GM12878 (cell line): ENCODE data around the gene MAPT.

Experiments used
- E4F1 ChIP-seq: fragments of 450-650 bp; IDR thresholded peaks from 2 replicates; pipeline ENCODE4 v1.6.1; 2018; ENCODE audit warnings: borderline replicate concordance, mild to moderate bottlenecking; ENCODE audit not compliant: partially characterized antibody
- EGR1 ChIP-seq, 2 experiments: IDR thresholded peaks; 1 replicate in 1 of 2; 2 replicates in 1 of 2; pipeline ENCODE4 v1.6.1; 2011 to 2012; ENCODE audit warnings: low read depth in 2 of 2, low read length in 2 of 2, borderline replicate concordance in 1 of 2, mild to moderate bottlenecking in 1 of 2, moderate library complexity in 1 of 2
- ELK1 ChIP-seq: IDR thresholded peaks from 2 replicates; pipeline ENCODE4 v1.6.1; 2012; ENCODE audit warnings: low read depth, low read length, improper control_type of control experiment
- ETV6 ChIP-seq, 2 experiments: fragments of 450-650 bp in 1 of 2; IDR thresholded peaks in 1 of 2; conservative IDR thresholded peaks in 1 of 2; 2 replicates each; pipeline ENCODE4 v1.6.1; 2014; ENCODE audit warnings: antibody characterized with exemption in 1 of 2, borderline replicate concordance in 1 of 2, low read depth in 1 of 2, mild to moderate bottlenecking in 1 of 2, moderate library complexity in 1 of 2
- NR2F1 ChIP-seq: fragments of 450-650 bp; conservative IDR thresholded peaks from 2 replicates; pipeline ENCODE4 v1.6.1; 2017; ENCODE audit warnings: mild to moderate bottlenecking
- POLR2A ChIP-seq: IDR thresholded peaks from 2 replicates; pipeline ENCODE4 v1.6.1; 2011; ENCODE audit warnings: low read depth, mild to moderate bottlenecking, low read length
- RAD21 ChIP-seq: IDR thresholded peaks from 2 replicates; pipeline ENCODE4 v1.6.1; 2011; ENCODE audit warnings: mild to moderate bottlenecking, low read depth, low read length, moderate library complexity; ENCODE audit not compliant: insufficient read depth
- TAF1 ChIP-seq: IDR thresholded peaks from 2 replicates; pipeline ENCODE4 v1.6.1; 2011; ENCODE audit warnings: mild to moderate bottlenecking, low read depth, low read length, borderline replicate concordance
- TCF7 ChIP-seq: IDR thresholded peaks from 2 replicates; pipeline ENCODE4 v1.6.1; 2014; ENCODE audit warnings: antibody characterized with exemption, borderline replicate concordance
- TF ChIP-seq, protein P1 (sequence below): IDR thresholded peaks from 2 replicates; pipeline ENCODE4 v1.6.1; 2011; ENCODE audit warnings: mild to moderate bottlenecking, low read depth, low read length, moderate library complexity; ENCODE audit not compliant: insufficient replicate concordance
- TF ChIP-seq, protein P2 (sequence below): fragments of 450-650 bp; IDR thresholded peaks from 2 replicates; pipeline ENCODE4 v1.6.1; 2018; ENCODE audit warnings: mild to moderate bottlenecking, low read depth, moderate library complexity; ENCODE audit not compliant: partially characterized antibody
- TF ChIP-seq, protein P3 (sequence below), 3 experiments: IDR thresholded peaks in 2 of 3; conservative IDR thresholded peaks in 1 of 3; 2 replicates each; pipeline ENCODE4 v1.5.1; 2011; ENCODE audit warnings: low read depth in 3 of 3, low read length in 3 of 3, mild to moderate bottlenecking in 3 of 3, control low read depth in 2 of 3, moderate library complexity in 2 of 3, inconsistent platforms in 1 of 3, mixed read lengths in 1 of 3; ENCODE audit not compliant: control insufficient read depth in 2 of 3, insufficient read depth in 1 of 3; ENCODE audit errors: extremely low read depth in 1 of 3

DNA sequence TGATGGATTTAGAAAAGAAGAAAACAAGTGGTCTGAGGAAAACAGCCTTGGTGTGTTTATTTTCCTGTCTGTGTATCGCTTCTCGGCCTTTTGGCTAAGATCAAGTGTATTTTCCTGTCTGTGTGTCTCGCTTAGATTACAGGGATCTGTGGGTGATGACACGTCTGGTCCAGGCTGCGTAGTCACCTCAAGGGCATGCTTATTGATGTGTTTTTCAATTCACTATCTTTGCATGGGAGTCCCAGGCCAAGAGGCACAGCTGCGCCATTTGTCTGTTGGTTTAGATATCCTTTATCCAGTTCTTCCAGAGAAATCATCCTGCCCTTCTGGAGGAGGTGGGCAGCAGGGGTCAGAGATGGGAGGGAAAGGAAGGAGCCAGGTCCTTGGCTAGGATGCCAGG, 57.6 kb downstream of the MAPT start:
- TF ChIP-seq RAD21, result no peak
- no peak for TF ChIP-seq POLR2A
- TF ChIP-seq, protein P1, sequence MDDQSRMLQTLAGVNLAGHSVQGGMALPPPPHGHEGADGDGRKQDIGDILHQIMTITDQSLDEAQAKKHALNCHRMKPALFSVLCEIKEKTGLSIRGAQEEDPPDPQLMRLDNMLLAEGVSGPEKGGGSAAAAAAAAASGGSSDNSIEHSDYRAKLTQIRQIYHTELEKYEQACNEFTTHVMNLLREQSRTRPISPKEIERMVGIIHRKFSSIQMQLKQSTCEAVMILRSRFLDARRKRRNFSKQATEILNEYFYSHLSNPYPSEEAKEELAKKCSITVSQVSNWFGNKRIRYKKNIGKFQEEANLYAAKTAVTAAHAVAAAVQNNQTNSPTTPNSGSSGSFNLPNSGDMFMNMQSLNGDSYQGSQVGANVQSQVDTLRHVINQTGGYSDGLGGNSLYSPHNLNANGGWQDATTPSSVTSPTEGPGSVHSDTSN, result no peak
- TF ChIP-seq ELK1, result no peak
- TF ChIP-seq, protein P2, sequence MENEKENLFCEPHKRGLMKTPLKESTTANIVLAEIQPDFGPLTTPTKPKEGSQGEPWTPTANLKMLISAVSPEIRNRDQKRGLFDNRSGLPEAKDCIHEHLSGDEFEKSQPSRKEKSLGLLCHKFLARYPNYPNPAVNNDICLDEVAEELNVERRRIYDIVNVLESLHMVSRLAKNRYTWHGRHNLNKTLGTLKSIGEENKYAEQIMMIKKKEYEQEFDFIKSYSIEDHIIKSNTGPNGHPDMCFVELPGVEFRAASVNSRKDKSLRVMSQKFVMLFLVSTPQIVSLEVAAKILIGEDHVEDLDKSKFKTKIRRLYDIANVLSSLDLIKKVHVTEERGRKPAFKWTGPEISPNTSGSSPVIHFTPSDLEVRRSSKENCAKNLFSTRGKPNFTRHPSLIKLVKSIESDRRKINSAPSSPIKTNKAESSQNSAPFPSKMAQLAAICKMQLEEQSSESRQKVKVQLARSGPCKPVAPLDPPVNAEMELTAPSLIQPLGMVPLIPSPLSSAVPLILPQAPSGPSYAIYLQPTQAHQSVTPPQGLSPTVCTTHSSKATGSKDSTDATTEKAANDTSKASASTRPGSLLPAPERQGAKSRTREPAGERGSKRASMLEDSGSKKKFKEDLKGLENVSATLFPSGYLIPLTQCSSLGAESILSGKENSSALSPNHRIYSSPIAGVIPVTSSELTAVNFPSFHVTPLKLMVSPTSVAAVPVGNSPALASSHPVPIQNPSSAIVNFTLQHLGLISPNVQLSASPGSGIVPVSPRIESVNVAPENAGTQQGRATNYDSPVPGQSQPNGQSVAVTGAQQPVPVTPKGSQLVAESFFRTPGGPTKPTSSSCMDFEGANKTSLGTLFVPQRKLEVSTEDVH, result no peak
- TF ChIP-seq EGR1 (IDR thresholded peaks at IDR 0.05; ENCODE audit: borderline replicate concordance in 1 of 2, low read depth in 2 of 2, low read length in 2 of 2), result no peak
- no peak for TF ChIP-seq TAF1
- TF ChIP-seq ETV6 (conservative IDR thresholded peaks at IDR 0.05 in 1 of 2, IDR thresholded peaks at IDR 0.05 in 1 of 2; ENCODE audit: borderline replicate concordance in 1 of 2, low read depth in 1 of 2), result no peak
- TF ChIP-seq NR2F1, result no peak
- TF ChIP-seq, protein P3, sequence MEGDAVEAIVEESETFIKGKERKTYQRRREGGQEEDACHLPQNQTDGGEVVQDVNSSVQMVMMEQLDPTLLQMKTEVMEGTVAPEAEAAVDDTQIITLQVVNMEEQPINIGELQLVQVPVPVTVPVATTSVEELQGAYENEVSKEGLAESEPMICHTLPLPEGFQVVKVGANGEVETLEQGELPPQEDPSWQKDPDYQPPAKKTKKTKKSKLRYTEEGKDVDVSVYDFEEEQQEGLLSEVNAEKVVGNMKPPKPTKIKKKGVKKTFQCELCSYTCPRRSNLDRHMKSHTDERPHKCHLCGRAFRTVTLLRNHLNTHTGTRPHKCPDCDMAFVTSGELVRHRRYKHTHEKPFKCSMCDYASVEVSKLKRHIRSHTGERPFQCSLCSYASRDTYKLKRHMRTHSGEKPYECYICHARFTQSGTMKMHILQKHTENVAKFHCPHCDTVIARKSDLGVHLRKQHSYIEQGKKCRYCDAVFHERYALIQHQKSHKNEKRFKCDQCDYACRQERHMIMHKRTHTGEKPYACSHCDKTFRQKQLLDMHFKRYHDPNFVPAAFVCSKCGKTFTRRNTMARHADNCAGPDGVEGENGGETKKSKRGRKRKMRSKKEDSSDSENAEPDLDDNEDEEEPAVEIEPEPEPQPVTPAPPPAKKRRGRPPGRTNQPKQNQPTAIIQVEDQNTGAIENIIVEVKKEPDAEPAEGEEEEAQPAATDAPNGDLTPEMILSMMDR (IDR thresholded peaks at IDR 0.05 in 2 of 3, conservative IDR thresholded peaks at IDR 0.05 in 1 of 3; ENCODE audit: control insufficient read depth in 2 of 3, extremely low read depth in 1 of 3, insufficient read depth in 1 of 3, low read depth in 3 of 3, low read length in 3 of 3), result no peak
- TF ChIP-seq E4F1, result no peak
- no peak for TF ChIP-seq TCF7
